ENCODE results near the gene PRAMEF1. TPM values are rescaled to one million over a fixed set of nuclear protein-coding genes. Genes with fewer than 3 reads are reported as not detected.

Gene PRAMEF1
- total RNA-seq, 4 donors from 2014 or later, result not detected

GRCh38 chr1:12774801-12775345 is 16.3 kb upstream of the PRAMEF1 start:
- H3K9me3 ChIP-seq, result no peaks in the 10 kb centered on the region
- H3K4me3 ChIP-seq, result no peak overlapping the region
- intact Hi-C loops (cut with DNase I; ENCODE audit: low total_unique reads), result no loop called here
- H3K4me1 ChIP-seq, result no peaks in the 10 kb centered on the region
- DNase-seq, result no peak
- TF ChIP-seq POLR2A (IDR thresholded peaks at IDR 0.05), result no peak
- no peak for TF ChIP-seq CTCF (IDR thresholded peaks at IDR 0.05)
- no peak for TF ChIP-seq EP300 (IDR thresholded peaks at IDR 0.05; ENCODE audit: low read depth)
- no peak for TF ChIP-seq POLR2AphosphoS5 (IDR thresholded peaks at IDR 0.05)
- peaks cover 13% of the 10 kb centered on the region for H3K27me3 ChIP-seq
- no peaks in the 10 kb centered on the region for H3K36me3 ChIP-seq
- 85% methylated on average over 5 of the region's 5 CpGs; no CpG with 5 or more reads in 1 of the 2 donors for WGBS, 2 donors (ENCODE audit: low coverage in 1 of 2)
- in situ Hi-C loops (cut with MboI; ENCODE audit: low pct_ligation_motif_present in 1 of 4, low pct_unique_long_range_greater_than_20kb in 1 of 4, low sequenced_read_pairs in 3 of 4), result no loop called here
- no peak overlapping the region for H3K27ac ChIP-seq

GRCh38 chr1:12775443-12775842 is 15.8 kb upstream of the PRAMEF1 start:
- WGBS, 2 donors (ENCODE audit: low coverage in 1 of 2), result 79 to 83% methylated on average over 8 of the region's 8 CpGs
- Histone ChIP-seq H3K9me3 (no peaks in the 10 kb centered on the region), H3K27me3 (peaks cover 8% of the 10 kb centered on the region), H3K4me1 (no peaks in the 10 kb centered on the region), H3K4me3 (no peak overlapping the region), H3K36me3 (no peaks in the 10 kb centered on the region), H3K27ac (no peak overlapping the region)
- in situ Hi-C loops (cut with MboI; ENCODE audit: low pct_ligation_motif_present in 1 of 4, low pct_unique_long_range_greater_than_20kb in 1 of 4, low sequenced_read_pairs in 3 of 4), result no loop called here
- no peak for DNase-seq
- intact Hi-C loops (cut with DNase I; ENCODE audit: low total_unique reads), result no loop called here
- no peak for TF ChIP-seq POLR2AphosphoS5 (IDR thresholded peaks at IDR 0.05)
- TF ChIP-seq EP300 (IDR thresholded peaks at IDR 0.05; ENCODE audit: low read depth), result no peak
- no peak for TF ChIP-seq CTCF (IDR thresholded peaks at IDR 0.05)
- TF ChIP-seq POLR2A (IDR thresholded peaks at IDR 0.05), result no peak

GRCh38 chr1:12776801-12777557 is 14.2 kb upstream of the PRAMEF1 start:
- intact Hi-C loops (cut with DNase I; ENCODE audit: low total_unique reads), result no loop called here
- DNase-seq, result no peak
- H3K4me1 ChIP-seq, result no peaks in the 10 kb centered on the region
- 47 to 80% methylated on average over 3 to 12 of the region's 15 CpGs for WGBS, 2 donors (ENCODE audit: low coverage in 1 of 2)
- H3K36me3 ChIP-seq, result no peaks in the 10 kb centered on the region
- no peak overlapping the region for H3K4me3 ChIP-seq
- no peaks in the 10 kb centered on the region for H3K9me3 ChIP-seq
- H3K27ac ChIP-seq, result no peak overlapping the region
- TF ChIP-seq CTCF (IDR thresholded peaks at IDR 0.05), result no peak
- no peak for TF ChIP-seq POLR2AphosphoS5 (IDR thresholded peaks at IDR 0.05)
- TF ChIP-seq EP300 (IDR thresholded peaks at IDR 0.05; ENCODE audit: low read depth), result no peak
- no peak for TF ChIP-seq POLR2A (IDR thresholded peaks at IDR 0.05)
- H3K27me3 ChIP-seq, result no peaks in the 10 kb centered on the region
- in situ Hi-C loops (cut with MboI; ENCODE audit: low pct_ligation_motif_present in 1 of 4, low pct_unique_long_range_greater_than_20kb in 1 of 4, low sequenced_read_pairs in 3 of 4), result no loop called here

DNA sequence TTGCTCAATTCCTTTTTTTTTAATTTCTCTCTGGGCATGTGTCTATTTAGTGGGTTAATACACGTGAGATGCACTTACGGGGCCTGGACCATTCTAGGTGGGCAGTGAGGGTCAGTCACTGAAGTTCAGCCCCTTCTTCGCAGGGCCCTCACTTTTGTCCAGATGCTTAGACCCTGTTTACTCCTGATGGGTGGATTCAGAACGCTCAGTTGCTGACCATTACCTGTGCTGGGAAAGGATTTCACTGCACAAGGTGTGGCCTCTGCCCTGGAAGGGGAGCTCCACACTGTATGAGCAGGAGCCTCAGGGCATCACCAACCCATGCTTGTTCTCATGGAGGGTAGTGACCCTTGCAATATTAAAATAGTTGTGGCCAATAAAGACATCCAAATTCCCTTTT is 13.1 kb upstream of the PRAMEF1 start:
- Histone ChIP-seq H3K36me3 (no peaks in the 10 kb centered on the region), H3K27me3 (no peaks in the 10 kb centered on the region), H3K4me3 (no peak overlapping the region), H3K27ac (no peak overlapping the region), H3K9me3 (no peaks in the 10 kb centered on the region), H3K4me1 (no peaks in the 10 kb centered on the region)
- 33 to 68% methylated on average over 1 to 4 of the region's 4 CpGs for WGBS, 2 donors (ENCODE audit: low coverage in 1 of 2)
- in situ Hi-C loops (cut with MboI; ENCODE audit: low pct_ligation_motif_present in 1 of 4, low pct_unique_long_range_greater_than_20kb in 1 of 4, low sequenced_read_pairs in 3 of 4), result no loop called here
- TF ChIP-seq EP300 (IDR thresholded peaks at IDR 0.05; ENCODE audit: low read depth) (no peak), POLR2A (IDR thresholded peaks at IDR 0.05) (no peak), POLR2AphosphoS5 (IDR thresholded peaks at IDR 0.05) (no peak), CTCF (IDR thresholded peaks at IDR 0.05) (no peak)
- no peak for DNase-seq
- intact Hi-C loops (cut with DNase I; ENCODE audit: low total_unique reads), result no loop called here
